Midbrain (tissue), 1 donor: Measurements from ENCODE around the gene GRAMD1B.
A peak's percentile ranks its signal among the peaks of the same experiment; 100 is the strongest.

Experiments
- DNase-seq: peaks from one replicate; lab custom pipeline; 2025; lab: John Stamatoyannopoulos, UW

The GRAMD1B gene

DNA sequence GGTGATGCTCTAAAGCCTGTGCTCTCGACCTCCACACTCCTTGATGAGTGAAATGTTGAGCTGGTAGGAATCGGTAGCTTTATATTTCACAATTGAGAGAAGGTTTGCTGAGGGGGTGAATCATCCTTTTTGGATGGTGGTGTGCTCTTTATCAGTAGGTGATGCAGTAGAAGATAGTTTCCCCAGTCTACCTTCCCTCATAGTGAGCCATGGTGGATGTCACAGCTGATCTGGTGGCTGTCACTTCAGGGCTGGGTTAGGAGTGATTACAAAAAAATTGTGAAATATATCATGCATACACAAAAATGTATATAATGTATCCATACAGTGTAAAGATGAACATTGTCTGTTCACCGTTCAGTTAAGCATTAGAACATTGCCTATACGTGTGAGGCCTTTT is 105.3 kb downstream of the GRAMD1B start:
- no peak for DNase-seq

DNA sequence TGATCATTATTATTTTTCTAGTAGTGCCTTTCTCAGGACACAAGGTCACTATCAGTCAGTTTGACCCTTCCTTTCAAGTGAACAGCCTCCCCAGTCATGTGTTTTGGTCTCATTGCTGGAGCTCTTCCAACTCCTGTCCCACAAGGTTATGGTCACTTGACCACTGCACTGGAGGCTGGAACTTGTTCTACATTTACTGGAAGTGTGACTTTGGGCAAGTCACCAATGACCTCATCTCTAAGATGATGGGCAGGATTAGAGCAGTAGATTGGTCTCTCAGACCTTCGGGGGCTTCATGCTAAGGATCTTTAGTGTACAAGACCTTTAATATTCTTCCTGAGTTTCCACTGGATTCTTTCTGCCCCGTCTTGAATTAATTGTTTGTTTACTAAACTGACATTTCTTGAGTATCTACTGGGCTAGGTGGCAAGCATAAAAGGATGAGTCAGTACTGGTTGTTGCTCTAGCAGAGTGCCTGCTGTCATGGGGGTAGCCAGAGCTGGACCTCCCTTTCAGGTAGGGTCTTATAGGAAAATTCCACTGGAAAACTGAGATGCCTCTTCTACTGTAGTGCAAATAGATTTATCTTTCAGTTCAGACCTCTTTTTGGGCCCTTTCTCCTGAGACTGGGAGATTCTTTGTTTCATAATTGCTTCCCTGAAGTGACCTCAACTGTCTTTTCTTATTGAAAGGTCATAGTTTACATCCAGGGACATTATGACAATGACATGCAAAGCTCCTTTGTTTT is 106.8 kb downstream of the GRAMD1B start:
- no peak for DNase-seq

DNA sequence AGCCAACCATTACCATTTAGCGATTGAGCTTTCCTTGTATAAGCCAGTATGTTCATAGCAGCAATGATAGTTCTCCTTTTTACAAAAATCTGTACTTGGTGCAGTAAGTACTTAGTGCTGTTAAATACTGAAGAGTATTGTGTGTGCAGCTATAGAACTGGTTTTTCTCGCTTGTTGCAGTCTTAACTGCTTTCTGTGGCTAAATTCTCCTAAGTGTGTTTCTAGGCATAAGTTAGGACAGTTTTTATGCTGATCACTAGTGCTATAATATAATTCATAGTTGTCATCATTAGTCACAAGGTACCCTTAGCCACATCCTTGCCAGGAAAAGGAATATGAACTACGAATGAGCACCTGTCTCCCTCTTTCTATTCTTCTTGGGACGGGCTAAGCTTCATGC is 107.7 kb downstream of the GRAMD1B start:
- DNase-seq: no peak

DNA sequence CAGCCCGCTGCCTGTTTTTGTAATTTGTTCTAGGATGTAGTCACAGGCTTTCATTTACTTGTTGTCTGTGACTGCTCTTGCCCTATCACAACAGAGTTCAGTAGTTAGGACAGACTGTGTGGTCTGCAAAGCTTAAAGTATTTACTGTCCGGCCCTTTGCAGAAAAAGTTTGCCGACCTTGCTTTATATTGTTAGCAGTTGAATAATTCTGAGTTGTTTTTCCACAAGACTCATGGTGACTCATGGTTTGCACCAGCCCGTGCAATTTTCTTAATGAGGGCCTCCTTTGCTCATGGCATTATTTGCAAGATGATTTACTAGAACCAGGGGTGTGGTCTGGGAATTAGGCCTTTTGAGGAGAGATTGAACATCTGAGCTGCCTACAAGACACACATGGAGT is 113.7 kb downstream of the GRAMD1B start:
- DNase-seq: no peak

DNA sequence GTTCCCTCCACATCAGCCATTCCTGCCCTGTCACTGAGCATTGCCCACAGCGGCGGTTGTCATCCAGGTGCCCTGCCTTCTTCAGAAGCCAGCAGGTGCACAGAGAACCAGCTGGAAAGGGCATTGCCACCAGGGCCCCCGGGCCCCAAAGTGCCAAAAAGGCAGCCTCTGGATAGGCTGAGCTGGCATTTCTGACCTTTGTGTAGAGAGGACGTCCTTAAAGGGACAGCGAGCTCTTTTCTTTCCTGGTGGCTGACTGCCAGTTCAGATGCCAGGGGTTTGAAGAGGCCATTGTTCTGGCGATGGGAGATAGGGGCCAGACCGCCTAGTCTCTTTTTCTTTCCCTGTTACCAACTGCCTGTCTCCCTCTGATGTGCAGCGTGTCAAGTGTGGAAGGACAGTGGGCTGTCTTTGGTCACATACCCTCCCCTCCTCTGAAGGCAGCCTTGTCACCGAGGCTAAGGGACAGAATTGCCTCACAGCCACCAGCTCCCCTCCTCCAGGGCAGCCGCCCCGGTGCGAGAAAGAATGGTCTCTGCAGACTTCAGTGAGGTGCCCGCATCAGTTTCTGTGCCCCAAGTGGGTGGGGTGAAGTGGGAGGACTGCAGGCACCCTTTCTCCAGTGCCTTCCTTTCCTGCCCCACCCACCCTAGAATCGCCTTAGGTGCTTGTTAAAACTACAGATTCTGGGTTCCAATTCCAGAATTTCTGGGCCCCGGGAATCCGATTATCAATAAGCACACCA is 114.7 kb downstream of the GRAMD1B start:
- DNase-seq: peak; percentile 78

DNA sequence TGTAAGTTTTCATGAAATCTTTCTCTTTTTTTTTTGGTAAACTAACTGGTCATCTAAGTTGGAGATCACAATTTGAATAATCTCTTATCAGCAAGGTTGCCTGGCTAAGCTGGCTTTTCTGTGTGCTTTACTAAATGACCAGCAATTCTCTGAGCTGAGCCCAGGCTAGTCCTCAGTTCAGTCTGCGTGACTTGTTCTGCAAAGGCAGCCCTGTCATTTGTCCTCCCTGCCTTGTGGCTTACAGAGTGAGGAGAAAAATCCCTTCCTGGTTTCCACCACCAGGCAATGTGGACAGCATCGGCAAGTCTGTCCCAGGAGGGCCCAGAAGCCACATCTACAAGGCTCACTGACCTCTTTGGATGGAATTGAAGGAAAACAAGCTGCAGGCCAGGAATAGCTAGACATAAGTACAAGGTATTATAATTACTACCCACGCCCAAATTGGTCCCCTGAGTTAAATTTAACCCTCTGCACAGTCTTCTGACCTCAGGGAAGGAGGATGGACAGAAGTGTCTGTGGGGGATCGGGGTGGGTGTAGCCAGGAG is 115.7 kb downstream of the GRAMD1B start:
- peak; percentile 21 for DNase-seq

DNA sequence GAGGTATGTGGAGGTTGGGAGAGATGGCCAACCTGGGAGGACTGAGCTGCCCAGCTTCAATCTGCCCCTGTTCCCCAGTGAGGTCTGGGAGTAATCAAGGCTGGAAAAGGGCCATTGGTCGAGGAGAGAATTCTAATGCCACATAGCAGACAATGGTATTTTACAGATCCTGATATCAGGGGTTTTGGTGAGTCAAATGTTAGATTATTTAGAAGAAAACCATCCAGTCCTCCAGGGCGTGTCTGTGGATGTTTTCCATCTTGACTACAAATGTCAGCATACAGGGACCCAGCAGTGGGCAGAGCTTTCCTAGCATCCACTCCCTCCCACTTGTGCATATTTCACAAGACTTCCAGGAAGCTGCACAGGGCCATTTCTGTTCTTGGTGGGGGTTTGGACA is 116.4 kb downstream of the GRAMD1B start:
- DNase-seq: no peak

DNA sequence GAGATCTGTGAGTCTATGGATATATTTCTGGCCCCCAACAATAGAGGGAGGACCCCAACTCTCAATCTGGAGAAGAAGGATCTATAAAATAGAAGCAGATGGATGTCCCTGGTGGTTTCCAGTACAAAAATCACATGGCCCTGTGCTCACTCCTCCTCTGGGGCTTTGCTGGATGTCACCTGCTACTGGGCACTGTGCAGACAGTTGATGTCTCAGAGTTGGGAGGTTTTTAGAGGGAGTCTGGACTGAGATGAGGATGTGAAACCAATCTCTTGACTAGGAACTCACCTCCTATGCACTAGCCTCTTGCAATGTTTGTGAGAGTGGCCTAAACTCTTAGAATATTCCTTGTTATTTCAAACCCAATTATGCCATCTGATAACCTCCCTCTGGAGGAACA is 117.1 kb downstream of the GRAMD1B start:
- DNase-seq: no peak

DNA sequence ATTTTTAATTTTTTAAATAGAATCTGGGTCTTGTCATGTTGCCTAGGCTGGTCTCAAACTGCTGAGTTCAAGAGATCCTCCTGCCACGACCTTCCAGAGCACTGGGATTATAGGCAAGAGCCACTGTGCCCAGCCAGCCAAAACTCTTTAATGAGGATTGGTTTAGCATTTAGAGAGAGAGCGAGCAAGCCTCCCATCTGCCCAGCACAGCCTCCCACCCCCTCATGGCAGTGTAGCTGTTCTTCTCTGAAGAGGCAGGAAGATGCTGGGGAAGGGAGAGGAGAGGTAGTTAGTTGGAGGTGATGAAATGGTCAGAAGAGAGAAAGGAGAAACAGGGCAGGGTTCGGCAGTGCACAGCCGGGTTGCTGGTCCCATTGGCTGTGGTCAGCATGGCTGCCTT is 118.7 kb downstream of the GRAMD1B start:
- DNase-seq: no peak

DNA sequence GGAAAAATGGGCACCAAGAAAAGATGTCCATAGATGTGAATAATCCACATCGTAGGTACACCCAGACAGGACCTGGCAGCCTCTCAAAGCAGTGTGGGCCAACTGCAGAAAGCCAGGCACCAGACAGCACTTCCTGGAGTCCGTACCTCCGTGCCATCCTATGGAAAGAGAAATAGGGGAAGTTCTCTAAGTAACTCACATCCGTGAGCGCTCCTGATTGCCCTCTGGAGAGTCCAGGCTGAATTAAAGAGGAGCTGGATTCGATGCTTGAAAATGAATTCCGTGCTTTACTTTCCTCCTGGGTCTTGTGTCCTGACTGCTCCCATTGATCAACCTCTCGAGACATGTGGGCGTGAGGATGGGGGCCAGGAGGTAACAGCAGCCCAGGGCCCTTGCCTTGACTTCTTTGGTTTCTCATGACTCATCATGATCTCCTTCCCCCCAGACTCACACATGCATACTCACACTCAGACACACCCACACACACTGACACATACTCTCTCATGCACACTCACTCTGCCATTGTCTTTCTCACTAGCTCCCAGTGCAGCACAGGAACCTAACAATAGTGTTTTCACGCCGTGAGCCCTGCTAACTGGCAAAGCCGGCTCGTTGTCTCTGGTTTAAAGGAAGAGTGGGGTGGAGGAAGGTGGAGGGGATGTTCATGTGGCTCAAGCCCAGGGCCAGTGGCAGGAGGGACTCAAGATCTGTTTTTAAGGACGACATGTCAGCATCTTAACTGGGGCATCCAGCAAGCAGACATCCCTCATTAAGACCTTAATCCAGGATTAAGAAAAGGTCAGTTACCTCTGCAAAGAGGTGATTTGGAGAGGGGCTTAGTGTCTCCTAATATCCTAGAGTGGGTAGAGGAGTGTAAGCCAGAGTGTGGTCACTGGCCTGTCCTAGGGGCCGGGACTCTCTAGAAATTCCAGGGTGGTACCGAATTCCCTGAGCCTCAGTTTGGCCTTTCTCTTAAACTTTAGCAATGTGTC is 120.2 kb downstream of the GRAMD1B start:
- DNase-seq: no peak

DNA sequence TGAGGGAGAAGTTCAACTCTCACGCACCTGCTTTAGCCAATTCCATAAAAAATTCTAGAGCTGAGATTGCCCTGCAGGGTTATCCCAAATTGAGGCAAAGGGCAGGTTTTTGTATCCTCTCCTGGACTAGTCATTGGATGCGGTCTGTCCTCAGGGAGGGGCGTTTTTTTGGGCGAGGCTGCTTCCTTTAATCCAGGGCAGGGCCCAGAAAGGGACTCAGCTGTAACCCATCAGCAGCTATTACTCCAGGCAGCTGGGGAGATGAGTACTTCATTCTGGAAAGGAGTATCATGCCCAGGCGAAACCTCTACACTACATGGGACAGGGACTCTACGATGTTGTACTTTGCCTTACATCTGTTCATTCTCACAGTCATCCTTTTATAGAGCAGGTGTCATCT is 121.0 kb downstream of the GRAMD1B start:
- DNase-seq: no peak

DNA sequence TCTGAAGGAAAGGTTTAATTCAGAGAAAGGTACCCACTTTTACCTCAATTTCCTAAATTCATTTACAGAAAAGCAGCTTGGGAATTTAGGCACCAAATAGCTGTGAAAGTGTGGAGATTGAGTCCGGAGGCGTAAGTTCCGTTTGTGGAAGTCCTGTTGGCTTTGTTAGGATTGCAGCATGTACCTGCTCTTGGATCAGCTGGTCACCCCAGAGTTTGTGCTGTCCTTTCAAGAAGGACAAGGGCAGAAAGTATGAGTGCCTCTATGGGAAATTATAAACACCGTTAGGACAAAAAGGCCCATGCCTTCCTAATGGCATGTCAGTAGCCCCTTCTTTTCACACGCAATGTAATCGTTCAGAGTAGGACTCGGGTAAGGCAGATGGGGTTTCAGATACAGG is 126.6 kb downstream of the GRAMD1B start:
- DNase-seq: no peak

DNA sequence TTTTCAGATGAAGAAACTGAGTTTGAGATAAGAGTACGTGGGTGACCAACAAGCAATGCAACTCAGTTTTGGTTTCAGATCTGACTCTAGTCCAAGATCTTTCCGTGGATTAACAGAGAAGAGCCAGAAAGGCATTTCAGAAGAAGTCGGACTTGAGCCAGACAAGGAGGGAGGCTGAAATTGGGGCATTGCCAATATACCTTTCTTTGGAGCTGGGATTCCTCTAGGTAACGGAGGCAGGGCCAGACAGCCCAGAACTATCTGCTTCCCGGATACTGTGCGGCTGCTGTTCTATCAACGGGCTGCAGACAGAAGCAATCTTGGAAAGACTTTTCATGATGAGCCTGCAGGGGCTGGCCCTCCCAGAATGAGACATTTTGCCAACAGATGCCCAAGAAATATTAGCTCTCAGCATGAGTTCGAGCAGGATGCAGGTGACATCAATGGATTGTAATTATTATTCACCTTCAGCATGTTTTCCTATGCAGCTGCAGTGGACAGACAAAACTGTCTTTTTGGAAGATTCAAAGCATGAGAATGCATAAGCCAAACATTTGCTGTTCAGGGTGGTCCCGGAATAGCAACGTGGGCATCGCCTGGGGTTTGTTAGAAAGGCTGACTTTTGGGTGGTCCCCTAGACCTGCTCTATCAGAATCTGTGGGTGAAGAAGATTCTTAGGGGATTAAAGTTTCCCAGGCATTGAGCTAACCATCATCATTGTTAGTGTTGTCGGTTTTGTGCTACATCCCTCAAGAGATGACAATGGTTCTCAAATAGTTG is 128.7 kb downstream of the GRAMD1B start:
- DNase-seq: no peak

DNA sequence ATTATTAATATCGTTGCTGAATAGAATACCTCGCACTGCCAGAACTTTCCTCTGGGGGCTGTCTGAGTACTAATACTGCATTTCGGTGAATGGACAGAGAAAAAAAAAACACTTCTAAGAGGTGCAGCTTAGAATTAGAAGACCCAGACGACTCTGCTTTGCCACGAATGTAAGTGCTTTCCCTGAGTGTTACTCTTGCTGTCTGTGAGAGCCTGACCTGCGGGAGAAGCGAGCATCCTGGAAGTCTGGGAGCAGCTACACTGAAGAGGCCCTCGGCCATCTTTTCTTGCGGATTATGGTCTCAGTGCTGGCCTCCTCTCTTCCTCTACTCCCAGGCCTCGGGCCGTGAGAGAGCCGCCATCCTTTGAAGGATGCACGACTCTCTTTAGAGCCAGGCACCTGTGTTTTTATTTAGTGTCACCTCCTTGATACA is 129.5 kb downstream of the GRAMD1B start:
- no peak for DNase-seq

DNA sequence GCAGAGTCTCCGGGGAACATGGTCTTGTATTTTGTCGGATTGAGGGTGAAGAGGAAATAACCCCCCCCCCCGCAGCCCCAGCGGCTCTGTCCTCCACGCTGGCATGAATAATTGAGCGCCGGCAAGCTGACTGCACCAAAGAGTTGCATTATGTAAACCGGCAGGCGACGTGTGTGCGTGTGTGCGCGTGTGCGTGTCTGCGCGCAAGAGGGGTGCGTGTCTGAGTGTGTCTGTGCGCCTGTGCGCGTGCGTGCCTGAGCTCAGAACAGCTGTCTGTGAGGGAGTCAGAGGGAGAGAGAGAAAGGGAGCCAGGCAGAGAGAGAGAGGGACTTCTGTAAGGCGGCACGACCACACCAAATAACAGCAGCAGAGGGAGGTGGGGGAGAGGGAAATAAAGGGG is 129.9 kb downstream of the GRAMD1B start:
- DNase-seq: peak; percentile 76

DNA sequence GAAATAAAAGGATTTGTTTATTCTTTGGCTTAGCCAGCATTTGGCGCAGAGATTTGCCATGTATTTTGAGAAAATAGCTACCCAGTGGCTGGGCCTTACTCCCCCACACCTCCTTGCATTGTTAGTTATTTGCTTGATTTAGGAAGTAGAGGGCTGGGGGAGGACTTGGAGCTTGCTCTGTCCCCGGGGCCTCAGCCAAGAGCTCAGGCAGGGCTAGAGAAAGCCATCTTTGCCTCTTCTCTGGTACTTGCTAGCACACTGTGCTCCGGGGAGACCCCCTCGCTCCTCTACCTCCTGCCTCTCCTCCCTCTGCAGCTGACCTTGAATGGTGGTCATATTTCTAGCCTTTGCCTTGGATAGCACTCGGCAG is 131.3 kb downstream of the GRAMD1B start:
- DNase-seq: peak; percentile 69

DNA sequence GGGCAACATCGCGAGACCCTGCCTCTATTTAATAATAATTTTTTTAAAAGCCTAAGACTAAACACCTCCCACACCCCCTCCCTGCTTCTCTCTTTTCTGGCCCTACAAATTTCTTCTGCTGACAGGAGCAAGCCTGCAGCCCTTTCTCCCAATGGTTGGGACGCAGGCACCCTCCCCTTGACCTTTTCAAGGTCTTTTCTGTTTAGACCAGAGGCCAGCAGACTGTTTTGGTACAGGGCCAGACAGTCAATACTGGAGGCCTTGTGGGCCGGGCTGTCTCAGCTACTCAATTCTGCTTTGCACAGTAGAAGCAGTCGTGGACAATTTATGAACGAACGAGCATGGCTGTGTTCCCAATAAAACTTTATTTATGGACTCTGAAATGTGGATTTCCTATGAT is 132.1 kb downstream of the GRAMD1B start:
- no peak for DNase-seq

DNA sequence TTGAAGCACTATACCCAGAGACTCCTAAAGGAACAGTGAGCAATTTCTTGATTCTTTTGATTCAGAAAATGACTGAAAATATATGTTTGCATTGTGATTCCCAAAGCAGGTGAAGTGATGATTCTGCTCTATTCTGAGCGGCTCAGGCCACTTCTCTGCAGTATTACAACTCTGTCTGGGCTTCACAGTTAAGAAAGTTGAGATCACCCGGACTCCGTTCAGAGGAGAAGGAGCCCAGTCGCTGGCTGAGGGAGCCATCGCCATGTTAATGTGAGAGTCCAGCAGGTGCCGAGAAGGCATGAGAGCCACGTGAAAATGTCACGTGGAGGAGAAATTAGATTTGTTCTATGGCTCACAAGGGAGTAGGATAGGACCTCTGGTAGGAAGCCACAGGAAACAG is 132.8 kb downstream of the GRAMD1B start:
- no peak for DNase-seq

DNA sequence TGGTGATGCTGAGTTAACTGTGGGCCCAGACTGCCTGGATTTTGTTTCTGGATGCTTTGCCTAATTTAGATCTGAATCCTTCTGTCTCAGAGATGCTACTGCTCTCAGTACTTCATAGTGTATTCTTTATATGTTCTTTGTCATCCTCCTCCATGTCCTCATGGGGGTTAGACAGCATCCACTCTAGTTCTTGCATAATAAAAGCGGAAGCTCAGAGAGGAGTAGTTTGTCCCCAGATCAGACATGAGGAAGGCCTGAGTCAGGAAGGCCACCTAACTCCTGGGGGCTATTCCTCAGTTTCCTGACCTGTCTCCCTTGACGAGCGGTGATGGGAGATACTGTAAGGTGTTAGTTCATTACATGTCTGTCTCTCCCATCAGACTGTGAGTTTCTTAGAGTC is 134.2 kb downstream of the GRAMD1B start:
- no peak for DNase-seq

DNA sequence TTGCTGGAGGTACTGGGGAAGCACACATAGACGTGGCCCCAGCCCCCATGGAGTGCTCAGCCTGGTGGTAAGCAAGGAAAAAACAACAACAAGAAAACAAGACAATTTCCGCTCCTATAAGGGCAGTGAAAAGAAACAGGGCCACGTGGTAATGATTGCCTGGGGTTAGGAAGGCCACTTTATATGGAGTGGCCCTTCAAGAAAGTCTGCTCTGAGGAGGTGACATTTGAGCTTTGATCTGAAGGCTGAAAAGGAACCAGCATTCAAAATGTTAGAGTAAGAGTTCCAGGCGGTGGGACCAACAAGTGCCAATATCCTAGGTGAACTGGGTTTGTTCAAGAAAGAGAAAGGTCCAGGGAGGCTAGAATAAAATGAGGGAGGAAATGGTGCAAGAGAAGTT is 136.8 kb downstream of the GRAMD1B start:
- DNase-seq: no peak

DNA sequence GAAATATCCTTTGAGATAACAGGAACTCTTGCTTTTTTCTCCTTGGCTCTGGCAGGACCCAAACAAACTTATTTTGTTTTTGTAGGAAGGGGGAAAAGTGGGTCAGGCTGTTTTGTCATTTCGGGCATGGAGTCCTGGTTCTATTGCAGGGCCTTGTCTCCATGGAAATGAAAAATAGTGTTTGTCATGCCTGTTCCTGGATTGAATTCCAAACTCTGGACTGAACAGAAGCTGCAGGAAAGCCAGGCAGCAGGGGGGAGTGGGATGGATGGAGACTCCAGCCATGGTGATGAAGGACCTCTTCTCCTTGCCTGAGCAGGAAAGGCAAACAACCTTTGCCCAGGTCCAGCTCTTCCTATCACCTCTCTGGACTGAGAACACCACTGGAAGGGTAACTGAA is 137.4 kb downstream of the GRAMD1B start:
- DNase-seq: peak; percentile 55
